HG02970 (cell line): Measurements from ENCODE around the gene ICOS.

ENCODE experiments used
- ATAC-seq: cut with Tn5 transposase; IDR thresholded peaks from one replicate; pipeline ENCODE4 v1.9.1; 2021; ENCODE audit warnings: mild to moderate bottlenecking, moderate library complexity, moderate number of reproducible peaks; ENCODE audit not compliant: unreplicated experiment, low FRiP score

The ICOS gene

GRCh38 chr2:203936535-203936934 is at the start of gene ICOS:
ICOS (plus strand) TSS chr2:203936763; CDS start chr2:203936815, 52 bp downstream.
- ATAC-seq, result no peak

- no peak for ATAC-seq
Measured at GRCh38 chr2:203887677-203888076, 48.9 kb upstream of the ICOS start.

- ATAC-seq, result no peak
Measured at GRCh38 chr2:203889542-203889941, 47.0 kb upstream of the ICOS start.

GRCh38 chr2:203889944-203890343 is 46.6 kb upstream of the ICOS start:
- ATAC-seq, result no peak

GRCh38 chr2:203890733-203891132 is 45.8 kb upstream of the ICOS start:
- ATAC-seq, result no peak

- ATAC-seq, result no peak
Measured at GRCh38 chr2:203891474-203891873, 45.1 kb upstream of the ICOS start.

- ATAC-seq, result no peak
Measured at GRCh38 chr2:203892207-203892606, 44.4 kb upstream of the ICOS start.

- ATAC-seq, result no peak
Measured at GRCh38 chr2:203893401-203893800, 43.2 kb upstream of the ICOS start.

- no peak for ATAC-seq
Measured at GRCh38 chr2:203893840-203894239, 42.7 kb upstream of the ICOS start.

- ATAC-seq, result no peak
Measured at GRCh38 chr2:203894262-203894661, 42.3 kb upstream of the ICOS start.

GRCh38 chr2:203897544-203897943 is 39.0 kb upstream of the ICOS start:
- no peak for ATAC-seq

GRCh38 chr2:203898657-203899056 is 37.9 kb upstream of the ICOS start:
- no peak for ATAC-seq

- no peak for ATAC-seq
Measured at GRCh38 chr2:203900253-203900652, 36.3 kb upstream of the ICOS start.

GRCh38 chr2:203904022-203904421 is 32.5 kb upstream of the ICOS start:
- no peak for ATAC-seq

- ATAC-seq, result no peak
Measured at GRCh38 chr2:203905656-203906055, 30.9 kb upstream of the ICOS start.

GRCh38 chr2:203908066-203908796 is 28.3 kb upstream of the ICOS start:
- ATAC-seq, result no peak

- ATAC-seq, result no peak
Measured at GRCh38 chr2:203908797-203909185, 27.8 kb upstream of the ICOS start.

- no peak for ATAC-seq
Measured at GRCh38 chr2:203909261-203909967, 27.1 kb upstream of the ICOS start.

GRCh38 chr2:203909974-203910373 is 26.6 kb upstream of the ICOS start:
- no peak for ATAC-seq

- ATAC-seq, result no peak
Measured at GRCh38 chr2:203913947-203914346, 22.6 kb upstream of the ICOS start.

- ATAC-seq, result no peak
Measured at GRCh38 chr2:203914546-203915182, 21.9 kb upstream of the ICOS start.

- ATAC-seq, result no peak
Measured at GRCh38 chr2:203915256-203915655, 21.3 kb upstream of the ICOS start.
